K562 (cell line): Measurements from ENCODE around the gene CCT7. TPM values are rescaled to one million over a fixed set of nuclear protein-coding genes. Genes with fewer than 3 reads are reported as not detected.

Source experiments
- ATAC-seq: fragments of 200-7000 bp; cut with Tn5 transposase; 3 replicates; pipeline ENCODE4 v1.9.1; 2020; ENCODE audit warnings: moderate library complexity
- BruUV-seq: library from RNA; stranded (reverse); fragments of 400-500 nt; replicated peaks from 2 replicates; lab custom pipeline; 2021; lab: Mats Ljungman, UMichigan
- CTCF ChIA-PET: fragments of 300-600 bp; formaldehyde crosslinking; extraction: SDS; loops from one replicate; lab custom pipeline; 2021; ENCODE audit warnings: low intra/inter-chr PET ratio; lab: Yijun Ruan, JAX
- POLR2A ChIA-PET: fragments of 300-600, 350-650 bp; sonication (Branson Sonifier 250); formaldehyde crosslinking; extraction: SDS; loops from one replicate; lab custom pipeline; 2021; ENCODE audit warnings: antibody characterized with exemption, inconsistent platforms; lab: Yijun Ruan, JAX
- DNase-seq, 4 experiments: peaks; one replicate each; pipeline versions ENCODE4 v3.0.0 to v3.0.0-alpha.2; 2011 to 2018; ENCODE audit warnings: low spot score in 3 of 4, mixed read lengths in 3 of 4; ENCODE audit errors: extremely low read depth in 1 of 4
- FAIRE-seq: peaks from 2 replicates; lab custom pipeline; 2011; peaks lifted over from hg19 to GRCh38; lab: Jason Lieb, UNC
- H2AFZ ChIP-seq: 2 replicates; pipeline ENCODE4 v1.6.0; 2011; ENCODE audit warnings: low read depth, low read length, control low read depth, inconsistent platforms
- H3K27ac ChIP-seq: fragments of 200-600 bp; 3 replicates; pipeline ENCODE4 v1.8.0; 2011; ENCODE audit warnings: low read depth, mild to moderate bottlenecking, control low read depth, inconsistent platforms, low read length, moderate library complexity, mixed read lengths; ENCODE audit errors: extremely low read depth
- H3K27me3 ChIP-seq, 2 experiments: fragments of 300-600 bp in 1 of 2; 2 replicates in 1 of 2; 3 replicates in 1 of 2; pipeline versions ENCODE4 v1.6.0 to v1.8.0; 2011; ENCODE audit warnings: inconsistent platforms in 2 of 2, low read length in 2 of 2, mild to moderate bottlenecking in 1 of 2, mixed read lengths in 1 of 2, moderate library complexity in 1 of 2; ENCODE audit not compliant: control insufficient read depth in 2 of 2, insufficient read depth in 2 of 2
- H3K36me3 ChIP-seq: fragments of 300-600 bp; 3 replicates; pipeline ENCODE4 v1.8.0; 2011; ENCODE audit warnings: mild to moderate bottlenecking, low read length, inconsistent platforms; ENCODE audit not compliant: control insufficient read depth, insufficient read depth
- H3K4me1 ChIP-seq, 2 experiments: fragments of 200-600 bp in 1 of 2; replicated peaks in 1 of 2; 2 replicates in 1 of 2; 3 replicates in 1 of 2; pipeline versions ENCODE4 v1.5.1 to v1.8.0; 2011; ENCODE audit warnings: inconsistent platforms in 2 of 2, low read length in 2 of 2, mild to moderate bottlenecking in 1 of 2, mixed read lengths in 1 of 2, moderate library complexity in 1 of 2; ENCODE audit not compliant: control insufficient read depth in 2 of 2, insufficient read depth in 2 of 2
- H3K4me2 ChIP-seq: 2 replicates; pipeline ENCODE4 v1.6.1; 2011; ENCODE audit warnings: low read length, control low read depth, inconsistent platforms, mixed read lengths; ENCODE audit not compliant: insufficient read depth
- H3K4me3 ChIP-seq: fragments of 200-600 bp; sonication (generic), shearing (Covaris generic); 2 replicates; pipeline ENCODE4 v1.5.1; 2016; ENCODE audit warnings: control low read depth, inconsistent platforms
- H3K79me2 ChIP-seq: fragments of 200-600 bp; 3 replicates; pipeline ENCODE4 v1.8.0; 2011; ENCODE audit warnings: low read length, inconsistent platforms; ENCODE audit not compliant: control insufficient read depth, insufficient read depth
- H3K9ac ChIP-seq, 2 experiments: 2 replicates each; pipeline versions ENCODE4 v1.6.0 to v1.6.1; 2011; ENCODE audit warnings: low read depth in 2 of 2, low read length in 2 of 2, control low read depth in 1 of 2, inconsistent platforms in 1 of 2, mild to moderate bottlenecking in 1 of 2, mixed read lengths in 1 of 2; ENCODE audit not compliant: insufficient read depth in 1 of 2
- H3K9me1 ChIP-seq: one replicate; pipeline ENCODE4 v1.6.0; 2011; ENCODE audit warnings: inconsistent platforms, mild to moderate bottlenecking, low read length, moderate library complexity; ENCODE audit not compliant: control insufficient read depth, insufficient read depth
- H3K9me3 ChIP-seq: replicated peaks from 2 replicates; pipeline ENCODE4 v1.5.1; 2011; ENCODE audit warnings: low read depth, low read length, inconsistent platforms; ENCODE audit not compliant: control insufficient read depth, insufficient read depth
- H4K20me1 ChIP-seq: replicated peaks from 2 replicates; pipeline ENCODE4 v1.6.1; 2011; ENCODE audit warnings: low read length, inconsistent platforms, mixed read lengths; ENCODE audit not compliant: control insufficient read depth, insufficient read depth
- RAD21 ChIP-seq, 2 experiments: fragments of 250-450 bp in 1 of 2; fragments of 450-650 bp in 1 of 2; sonication (Bioruptor Pico) in 1 of 2; formaldehyde crosslinking in 1 of 2; IDR thresholded peaks in 1 of 2; conservative IDR thresholded peaks in 1 of 2; 2 replicates each; pipeline versions ENCODE4 v1.4.0 to v1.8.0; 2020 to 2022; ENCODE audit warnings: mild to moderate bottlenecking in 2 of 2, moderate library complexity in 1 of 2
- ZNF785 ChIP-seq: fragments of 250-450 bp; sonication (Bioruptor Pico); IDR thresholded peaks from 2 replicates; pipeline ENCODE4 v1.4.0; 2020; ENCODE audit warnings: mild to moderate bottlenecking
- WGBS: fragments of 100-300 bp; shearing (Covaris generic); methylation state at CpG from one replicate; pipeline ENCODE4 v1.1.6; 2016; ENCODE audit warnings: low coverage, mixed read lengths; ENCODE audit not compliant: insufficient coverage; ENCODE audit errors: missing lambda C conversion rate; 5-methylcytosine and 5-hydroxymethylcytosine counted together
- in situ Hi-C: fragments of 300-500 bp; cut with MboI; formaldehyde crosslinking; loops from 4 replicates; pipeline ENCODE4 v1.15.0; 2018; ENCODE audit warnings: inconsistent platforms, mixed read lengths
- intact Hi-C: fragments of 100-400 bp; cut with micrococcal nuclease; formaldehyde crosslinking; loops from 2 replicates; pipeline ENCODE4 v1.14.2; 2022
- polyA plus RNA-seq, 8 experiments: library from polyadenylated mRNA; depleted of rRNA in 4 of 8; stranded (reverse) in 5 of 8; unstranded in 3 of 8; fragments of >200 nt; fragmentation: Nextera tagmentation in 2 of 8; fragmentation: Illumina TruSeq in 1 of 8; extraction: Ambion mirVana in 2 of 8; extraction: Trizol in 1 of 8; gene quantifications; 2 replicates each; pipeline versions ENCODE4 v1.2.1 to v1.2.3, GENCODE V29; 2011 to 2014; ENCODE audit warnings: inconsistent platforms in 1 of 8, missing spikeins in 1 of 8
- total RNA-seq, 7 experiments: library from RNA; depleted of rRNA in 6 of 7; stranded (reverse); fragments of >200 nt in 6 of 7; fragmentation: Illumina TruSeq in 2 of 7; extraction: Trizol in 2 of 7; gene quantifications; 2 replicates each; pipeline versions ENCODE4 v1.2.1 to v1.2.3, GENCODE V29; 2011 to 2021; ENCODE audit warnings: low replicate concordance in 1 of 7
- TF ChIP-seq, protein P1 (sequence below): sonication (generic); formaldehyde crosslinking; IDR thresholded peaks from 2 replicates; pipeline ENCODE4 v1.8.1; 2023; ENCODE audit warnings: mild to moderate bottlenecking, missing genetic modification reagents
- TF ChIP-seq, protein P2 (sequence below): fragments of 450-650 bp; conservative IDR thresholded peaks from 2 replicates; pipeline ENCODE4 v1.6.1; 2016; ENCODE audit warnings: missing genetic modification characterization, low read depth, mild to moderate bottlenecking, control low read depth, missing compliant biosample characterization

The CCT7 gene
- total and polyA plus RNA-seq, 9 of the 15 experiments (the other 6 are each of a cell fraction or from before 2014, with no cell fraction given), result 326 to 856 (median 638) TPM

DNA sequence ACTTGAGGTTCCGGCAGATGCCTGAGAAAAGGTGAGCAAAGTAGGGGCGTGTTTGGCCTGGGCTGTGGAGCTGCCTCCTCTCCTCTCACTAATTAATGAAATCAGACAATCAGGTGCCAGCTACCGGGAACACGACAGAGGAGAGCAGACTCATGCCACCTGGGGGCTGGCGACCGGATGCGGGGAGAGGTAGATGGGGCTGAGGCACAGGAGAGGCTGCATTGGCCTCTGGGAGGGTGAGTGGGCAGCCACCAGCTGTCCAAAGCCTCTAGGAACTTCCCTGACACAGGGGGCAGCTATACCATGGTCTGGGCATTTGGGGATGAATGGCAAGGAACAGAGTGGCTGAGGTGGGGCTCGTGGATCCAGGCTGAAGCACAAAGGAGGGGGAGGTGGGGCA is 25.2 kb downstream of the CCT7 start (continued):
- TF ChIP-seq, protein P1, sequence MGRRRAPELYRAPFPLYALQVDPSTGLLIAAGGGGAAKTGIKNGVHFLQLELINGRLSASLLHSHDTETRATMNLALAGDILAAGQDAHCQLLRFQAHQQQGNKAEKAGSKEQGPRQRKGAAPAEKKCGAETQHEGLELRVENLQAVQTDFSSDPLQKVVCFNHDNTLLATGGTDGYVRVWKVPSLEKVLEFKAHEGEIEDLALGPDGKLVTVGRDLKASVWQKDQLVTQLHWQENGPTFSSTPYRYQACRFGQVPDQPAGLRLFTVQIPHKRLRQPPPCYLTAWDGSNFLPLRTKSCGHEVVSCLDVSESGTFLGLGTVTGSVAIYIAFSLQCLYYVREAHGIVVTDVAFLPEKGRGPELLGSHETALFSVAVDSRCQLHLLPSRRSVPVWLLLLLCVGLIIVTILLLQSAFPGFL (CRISPR knock-in tag), result no peak

DNA sequence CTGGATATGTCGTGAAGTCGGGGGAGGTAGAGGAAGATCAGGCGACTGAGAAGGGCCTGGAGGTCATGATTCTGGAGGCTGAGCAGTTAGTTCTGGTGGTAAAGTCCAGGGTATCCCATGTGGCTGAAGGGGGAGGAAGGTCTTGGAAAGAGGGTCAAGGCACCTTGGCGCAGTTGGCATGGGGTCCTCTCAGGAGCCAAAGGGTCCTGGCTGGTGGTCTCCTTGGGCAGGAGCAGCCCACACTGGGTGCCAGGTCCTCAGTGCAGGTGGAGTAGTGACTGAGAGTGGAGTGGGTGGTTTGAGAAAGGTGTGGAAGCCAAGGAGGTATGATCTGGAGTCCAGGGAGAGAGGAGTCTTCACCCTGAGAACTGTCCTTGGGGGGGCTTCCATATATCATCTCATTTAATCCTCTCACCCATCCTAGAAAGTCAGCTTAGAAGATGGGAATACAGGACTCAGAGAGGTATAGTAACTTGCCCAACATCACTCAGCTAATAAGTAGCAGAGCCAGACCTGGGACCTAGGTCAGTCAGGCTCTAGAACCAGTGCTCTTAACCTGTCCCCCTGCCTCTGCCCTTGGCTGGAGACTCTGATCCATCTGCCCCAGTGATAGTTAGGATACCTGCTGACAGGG is 25.7 kb downstream of the CCT7 start:
- CTCF ChIA-PET, result interaction anchor here (1.0 to 2.0 kb wide), 4 partner anchors 101 to 372 kb away, joined by 3 to 10 read pairs (median 5); partner anchors contain the start of gene SPR
- DNase-seq (no peak), FAIRE-seq (no peak), ATAC-seq (peak; percentile 31; the same call in 2 of the 3 replicates)
- no peak overlapping the region for H2AFZ ChIP-seq
- 53% methylated on average over 4 of the region's 4 CpGs for WGBS
- H3K9me3 ChIP-seq, result no peaks in the 10 kb centered on the region
- peaks cover 2 to 18% of the 10 kb centered on the region in 2 experiments; a peak in 2 of 5 replicates for H3K4me1 ChIP-seq
- H3K27me3 ChIP-seq, result no peaks in the 10 kb centered on the region
- no peak overlapping the region for H3K4me2 ChIP-seq
- H3K27ac ChIP-seq, result no peak overlapping the region
- TF ChIP-seq ZNF785 (no peak), RAD21 (CRISPR knock-in tag; conservative IDR thresholded peaks at IDR 0.05 in 1 of 2, IDR thresholded peaks at IDR 0.05 in 1 of 2) (no peak)
- TF ChIP-seq, protein P2, sequence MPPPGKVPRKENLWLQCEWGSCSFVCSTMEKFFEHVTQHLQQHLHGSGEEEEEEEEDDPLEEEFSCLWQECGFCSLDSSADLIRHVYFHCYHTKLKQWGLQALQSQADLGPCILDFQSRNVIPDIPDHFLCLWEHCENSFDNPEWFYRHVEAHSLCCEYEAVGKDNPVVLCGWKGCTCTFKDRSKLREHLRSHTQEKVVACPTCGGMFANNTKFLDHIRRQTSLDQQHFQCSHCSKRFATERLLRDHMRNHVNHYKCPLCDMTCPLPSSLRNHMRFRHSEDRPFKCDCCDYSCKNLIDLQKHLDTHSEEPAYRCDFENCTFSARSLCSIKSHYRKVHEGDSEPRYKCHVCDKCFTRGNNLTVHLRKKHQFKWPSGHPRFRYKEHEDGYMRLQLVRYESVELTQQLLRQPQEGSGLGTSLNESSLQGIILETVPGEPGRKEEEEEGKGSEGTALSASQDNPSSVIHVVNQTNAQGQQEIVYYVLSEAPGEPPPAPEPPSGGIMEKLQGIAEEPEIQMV (tag), result no peak
- no TSS peak for BruUV-seq
- H3K4me3 ChIP-seq, result no peak overlapping the region
- H3K36me3 ChIP-seq, result peaks cover 3% of the 10 kb centered on the region; the same call in 1 of the 3 replicates
- in situ Hi-C loops, result no loop called here
- POLR2A ChIA-PET, result interaction anchor here (0.6 to 0.9 kb wide), 4 partner anchors 12 to 237 kb away, joined by 3 to 6 read pairs (median 4); no protein-coding TSS in a partner anchor
- no peaks in the 10 kb centered on the region for H3K79me2 ChIP-seq
- peaks cover 6% of the 10 kb centered on the region; the same call in 1 of the 2 replicates for H4K20me1 ChIP-seq
- H3K9ac ChIP-seq, result 0 out of 4 replicates have a peak overlapping the region, but pooled peaks of 1 of the 2 experiments have one; percentile 26
- intact Hi-C loops, result loop anchor here (1.0 to 10.0 kb wide), 5 partner anchors 47 to 367 kb away; no protein-coding TSS in a partner anchor
- no peaks in the 10 kb centered on the region for H3K9me1 ChIP-seq
